ENCODE results near the gene PRDM16. TPM values are rescaled to one million over a fixed set of nuclear protein-coding genes. Genes with fewer than 3 reads are reported as not detected.

The PRDM16 gene
- total RNA-seq, 1 donor from 2014 or later, result 5.6 TPM

DNA sequence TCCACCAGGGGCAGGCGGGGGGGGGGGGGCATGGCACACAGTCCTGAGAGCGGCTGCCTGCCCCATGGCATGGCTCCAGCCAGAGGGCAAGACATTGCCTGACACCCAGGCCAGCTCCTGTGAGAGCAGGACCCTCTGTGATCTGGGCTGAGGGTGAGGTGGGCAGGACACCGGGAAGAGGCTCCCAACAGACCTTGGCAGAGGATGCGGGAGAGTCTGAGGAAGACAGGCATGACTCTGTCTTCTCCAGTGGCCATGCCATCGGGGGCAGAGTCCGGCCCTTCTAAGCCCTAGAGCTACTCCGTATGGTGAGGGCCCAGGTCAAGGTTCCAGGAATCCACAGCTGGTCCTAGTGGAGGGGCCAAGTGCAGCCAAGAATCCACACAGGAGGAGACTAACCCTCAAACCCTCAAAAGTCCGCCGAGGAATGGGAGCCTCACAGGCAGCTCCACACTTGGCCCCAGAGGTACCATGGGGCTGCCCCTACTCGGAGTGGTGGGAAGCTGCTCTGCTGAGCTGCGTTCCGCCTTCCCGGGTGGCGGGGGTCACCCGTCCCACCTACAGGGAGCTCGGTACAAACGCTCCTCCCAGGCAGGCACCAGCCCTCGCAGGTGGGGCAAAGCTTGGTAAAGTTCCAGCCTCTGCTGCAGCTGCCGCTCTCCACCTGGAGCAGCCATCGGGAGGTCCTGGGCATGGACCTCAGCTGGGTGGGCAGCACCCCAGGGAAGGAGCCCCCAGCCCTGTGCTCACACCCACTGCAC lies 41.2 kb upstream of the PRDM16 start:
- H3K4me3 ChIP-seq (ENCODE audit: low read depth, low read length), result no peak overlapping the region
- H3K27me3 ChIP-seq (ENCODE audit: control insufficient read depth, insufficient read depth, low read length), result peaks cover 3% of the 10 kb centered on the region
- DNase-seq (ENCODE audit: low read depth), result no peak
- no peaks in the 10 kb centered on the region for H3K36me3 ChIP-seq (ENCODE audit: control insufficient read depth, insufficient read depth, low read length)
- TF ChIP-seq CTCF (IDR thresholded peaks at IDR 0.05; ENCODE audit: insufficient read depth, low read length, poor library complexity, severe bottlenecking), result no peak

DNA sequence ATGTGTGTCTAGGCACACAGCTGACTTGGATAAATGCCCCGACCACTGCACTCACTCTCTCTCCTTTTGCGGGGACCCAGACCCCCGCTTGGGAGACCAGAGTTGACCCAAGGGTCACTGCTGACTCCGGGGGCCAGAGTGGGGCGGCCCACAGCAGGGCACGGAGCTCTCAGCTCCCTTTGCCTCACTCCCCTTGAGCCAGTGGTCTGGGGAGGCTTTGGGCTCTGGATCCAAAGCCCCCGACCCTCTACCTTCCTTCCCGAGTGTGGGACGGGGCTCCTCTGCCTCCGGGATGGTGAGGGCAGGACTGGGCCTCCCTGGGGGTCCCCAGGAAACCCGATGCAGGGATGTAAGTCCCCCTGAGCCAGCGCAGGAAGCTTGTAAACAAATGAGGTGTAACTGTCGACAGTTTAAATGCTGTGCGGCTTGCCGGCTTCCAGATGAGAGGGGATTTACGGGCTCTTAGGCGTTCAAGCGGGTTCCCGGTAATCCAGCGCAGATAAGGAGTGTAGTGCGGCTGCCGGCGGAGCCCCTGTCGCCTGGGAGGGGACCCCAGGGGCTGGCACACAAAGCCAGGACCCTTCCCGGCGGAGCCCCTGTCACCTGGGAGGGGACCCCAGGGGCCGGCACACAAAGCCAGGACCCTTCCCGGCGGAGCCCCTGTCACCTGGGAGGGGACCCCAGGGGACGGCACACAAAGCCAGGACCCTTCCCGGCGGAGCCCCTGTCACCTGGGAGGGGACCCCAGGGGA lies 40.3 kb upstream of the PRDM16 start:
- no peak for DNase-seq (ENCODE audit: low read depth)
- Histone ChIP-seq H3K36me3 (ENCODE audit: control insufficient read depth, insufficient read depth, low read length) (no peaks in the 10 kb centered on the region), H3K27me3 (ENCODE audit: control insufficient read depth, insufficient read depth, low read length) (peaks cover 3% of the 10 kb centered on the region), H3K4me3 (ENCODE audit: low read depth, low read length) (no peak overlapping the region)
- no peak for TF ChIP-seq CTCF (IDR thresholded peaks at IDR 0.05; ENCODE audit: insufficient read depth, low read length, poor library complexity, severe bottlenecking)

DNA sequence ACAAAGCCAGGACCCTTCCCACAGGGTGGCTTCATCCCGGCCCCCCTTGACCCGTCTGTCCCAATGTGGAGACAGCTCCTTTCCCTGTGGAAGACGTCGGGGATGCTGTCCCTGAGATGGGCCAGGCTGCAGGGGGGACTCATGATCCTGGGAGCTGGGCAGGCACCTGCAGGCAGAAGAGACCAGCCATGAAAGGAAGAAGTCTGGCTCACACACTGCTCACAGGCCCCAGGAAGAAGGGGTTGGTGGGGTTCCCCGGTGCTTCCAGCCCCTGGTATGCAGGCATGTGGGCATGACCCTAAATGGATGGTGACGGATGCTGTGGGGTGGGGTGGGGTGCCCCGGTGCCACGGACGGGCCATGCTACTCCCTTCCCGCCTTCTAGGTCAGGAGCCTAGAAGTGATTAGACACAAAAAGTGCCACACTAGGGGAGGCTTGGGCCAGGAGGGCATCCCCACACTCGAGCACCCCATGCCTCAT lies 39.5 kb upstream of the PRDM16 start:
- no peak for DNase-seq (ENCODE audit: low read depth)
- Histone ChIP-seq H3K27me3 (ENCODE audit: control insufficient read depth, insufficient read depth, low read length) (peaks cover 3% of the 10 kb centered on the region), H3K4me3 (ENCODE audit: low read depth, low read length) (no peak overlapping the region), H3K36me3 (ENCODE audit: control insufficient read depth, insufficient read depth, low read length) (no peaks in the 10 kb centered on the region)
- TF ChIP-seq CTCF (IDR thresholded peaks at IDR 0.05; ENCODE audit: insufficient read depth, low read length, poor library complexity, severe bottlenecking), result no peak

DNA sequence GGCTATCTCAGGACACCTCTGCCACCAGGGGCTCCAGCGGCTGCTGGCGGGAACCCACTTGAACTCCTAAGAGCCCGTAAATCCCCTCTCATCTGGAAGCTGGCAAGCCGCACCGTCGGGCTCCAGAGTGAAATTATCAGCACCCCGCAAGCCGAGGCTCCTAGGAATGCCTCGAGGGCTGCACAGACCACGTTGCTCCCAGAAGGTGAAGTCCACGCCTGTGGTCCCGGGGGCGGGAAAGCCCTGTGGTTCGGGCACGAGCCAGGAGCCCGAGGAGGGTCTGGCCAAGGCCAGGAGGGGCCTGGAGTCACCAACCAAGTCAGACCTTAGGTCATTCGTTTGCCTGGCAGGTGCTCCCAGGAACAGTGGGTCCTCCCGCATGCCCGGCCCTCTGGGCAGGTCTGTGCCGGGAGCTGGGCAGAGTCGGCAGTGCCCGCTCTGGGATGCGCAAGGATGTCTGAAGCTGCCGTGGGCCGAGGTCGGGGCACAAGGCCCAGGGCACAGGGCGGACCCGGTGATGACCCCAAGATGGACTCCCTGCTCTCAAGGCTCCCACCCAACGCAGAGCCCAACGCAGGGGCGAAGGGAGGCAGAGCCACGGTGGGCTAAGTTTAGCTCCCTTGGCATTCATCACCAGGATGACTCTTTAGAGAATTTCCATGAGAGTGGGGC lies 38.9 kb upstream of the PRDM16 start:
- H3K36me3 ChIP-seq (ENCODE audit: control insufficient read depth, insufficient read depth, low read length), result no peaks in the 10 kb centered on the region
- H3K27me3 ChIP-seq (ENCODE audit: control insufficient read depth, insufficient read depth, low read length), result peaks cover 3% of the 10 kb centered on the region
- H3K4me3 ChIP-seq (ENCODE audit: low read depth, low read length), result no peak overlapping the region
- TF ChIP-seq CTCF (IDR thresholded peaks at IDR 0.05; ENCODE audit: insufficient read depth, low read length, poor library complexity, severe bottlenecking), result no peak
- no peak for DNase-seq (ENCODE audit: low read depth)

DNA sequence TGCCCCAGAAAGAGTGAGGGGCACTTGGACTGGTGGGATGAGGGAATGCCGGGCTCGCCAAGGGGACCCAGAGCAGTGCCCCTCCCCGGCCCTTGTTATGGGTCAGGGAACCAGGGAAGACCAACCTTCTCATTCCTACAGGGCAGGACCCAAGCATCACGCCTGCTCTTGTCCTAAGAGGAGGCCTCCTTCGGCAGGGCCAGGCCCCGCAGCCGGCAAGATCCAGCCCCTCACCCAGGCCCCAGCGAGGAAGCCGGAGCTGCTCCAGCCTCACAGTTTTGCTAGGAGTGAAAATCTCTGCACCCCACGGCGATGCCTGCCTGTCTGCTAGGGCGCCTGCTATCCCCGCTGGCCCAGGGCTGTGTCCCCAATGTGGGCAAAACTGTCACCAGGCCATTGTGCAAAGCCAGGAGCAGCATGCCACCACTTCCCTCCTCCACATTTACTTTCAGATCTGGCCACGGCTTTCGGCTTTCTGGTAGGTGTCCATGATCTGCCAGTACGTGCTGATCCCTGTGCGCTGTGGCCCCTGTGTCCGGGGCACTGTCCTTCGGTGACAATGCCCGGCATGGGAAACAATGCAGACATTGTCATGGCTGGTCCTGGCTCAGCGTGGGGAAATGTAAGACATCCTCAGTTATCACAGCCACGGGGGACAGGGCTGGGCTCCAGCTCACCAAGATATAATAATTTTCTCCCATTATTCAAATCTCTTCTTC lies 38.2 kb upstream of the PRDM16 start:
- TF ChIP-seq CTCF (IDR thresholded peaks at IDR 0.05; ENCODE audit: insufficient read depth, low read length, poor library complexity, severe bottlenecking), result no peak
- DNase-seq (ENCODE audit: low read depth), result no peak
- no peaks in the 10 kb centered on the region for H3K36me3 ChIP-seq (ENCODE audit: control insufficient read depth, insufficient read depth, low read length)
- no peak overlapping the region for H3K4me3 ChIP-seq (ENCODE audit: low read depth, low read length)
- peaks cover 3% of the 10 kb centered on the region for H3K27me3 ChIP-seq (ENCODE audit: control insufficient read depth, insufficient read depth, low read length)

All from kidney epithelial cell (primary cell).